SK-N-SH (cell line): ENCODE measurements around the gene IFT122. TPM values are rescaled to one million over a fixed set of nuclear protein-coding genes. Genes with fewer than 3 reads are reported as not detected.

Experiments used
- CTCF ChIA-PET: fragments of 300-600, 350-600 bp; formaldehyde crosslinking; extraction: SDS; loops from one replicate; lab custom pipeline; 2021; lab: Yijun Ruan, JAX
- POLR2A ChIA-PET: fragments of 350-600 bp; sonication (Branson Sonifier 250); formaldehyde crosslinking; extraction: SDS; loops from one replicate; lab custom pipeline; 2020; ENCODE audit warnings: antibody characterized with exemption, inconsistent platforms; lab: Yijun Ruan, JAX
- DNase-seq: peaks from one replicate; pipeline ENCODE4 v3.0.0; 2012
- H2AFZ ChIP-seq: fragments of 200-600 bp; sonication (generic); 2 replicates; pipeline ENCODE4 v1.8.1; 2016; ENCODE audit warnings: antibody characterized with exemption, mild to moderate bottlenecking, low read depth
- H3F3A ChIP-seq: fragments of 200-600 bp; sonication (generic); replicated peaks from 2 replicates; pipeline ENCODE3; 2016; ENCODE audit warnings: antibody characterized with exemption, mild to moderate bottlenecking; ENCODE audit not compliant: insufficient read depth
- H3K27ac ChIP-seq, 2 experiments: fragments of 200-500 bp in 1 of 2; fragments of 200-600 bp in 1 of 2; sonication (Bioruptor generic) in 1 of 2; sonication (generic), shearing (Covaris generic) in 1 of 2; 2 replicates each; pipeline versions ENCODE4 v1.5.1 to v1.6.1; 2014 to 2016; ENCODE audit warnings: low read depth in 2 of 2, inconsistent platforms in 1 of 2, low read length in 1 of 2, mild to moderate bottlenecking in 1 of 2, mixed read lengths in 1 of 2
- H3K27me3 ChIP-seq: fragments of 200-600 bp; sonication (generic), shearing (Covaris generic); 2 replicates; pipeline ENCODE4 v1.6.1; 2016; ENCODE audit warnings: mixed run types; ENCODE audit not compliant: insufficient read depth
- H3K36me3 ChIP-seq, 2 experiments: fragments of 200-500 bp in 1 of 2; fragments of 200-600 bp in 1 of 2; sonication (Bioruptor generic) in 1 of 2; sonication (generic) in 1 of 2; replicated peaks in 1 of 2; 2 replicates each; pipeline versions ENCODE3 to v1.5.1; 2014 to 2016; ENCODE audit warnings: low read length in 1 of 2, mild to moderate bottlenecking in 1 of 2; ENCODE audit not compliant: insufficient read depth in 2 of 2, control insufficient read depth in 1 of 2
- H3K4me1 ChIP-seq, 2 experiments: fragments of 200-500 bp in 1 of 2; fragments of 200-600 bp in 1 of 2; sonication (Bioruptor generic) in 1 of 2; sonication (generic), shearing (Covaris generic) in 1 of 2; 2 replicates each; pipeline versions ENCODE4 v1.5.1 to v1.6.1; 2014 to 2016; ENCODE audit warnings: low read depth in 1 of 2, low read length in 1 of 2, mixed run types in 1 of 2; ENCODE audit not compliant: insufficient read depth in 2 of 2, control insufficient read depth in 1 of 2
- H3K4me2 ChIP-seq: fragments of 200-600 bp; sonication (generic), shearing (Covaris generic); 2 replicates; pipeline ENCODE4 v1.6.1; 2017; ENCODE audit warnings: mixed run types
- H3K4me3 ChIP-seq, 2 experiments: fragments of 200-500 bp in 1 of 2; fragments of 200-600 bp in 1 of 2; sonication (Bioruptor generic) in 1 of 2; sonication (generic), shearing (Covaris generic) in 1 of 2; 2 replicates each; pipeline versions ENCODE4 v1.5.1 to v1.8.1; 2014 to 2016; ENCODE audit warnings: low read depth in 2 of 2, inconsistent platforms in 1 of 2, low read length in 1 of 2, mild to moderate bottlenecking in 1 of 2, mixed read lengths in 1 of 2, moderate library complexity in 1 of 2
- H3K79me2 ChIP-seq: fragments of 200-600 bp; sonication (generic); 2 replicates; pipeline ENCODE4 v1.8.1; 2017; ENCODE audit warnings: mild to moderate bottlenecking; ENCODE audit not compliant: insufficient read depth
- H3K9ac ChIP-seq: fragments of 200-600 bp; sonication (generic); 2 replicates; pipeline ENCODE4 v1.6.1; 2017; ENCODE audit warnings: mixed run types
- H3K9me2 ChIP-seq: fragments of 200-600 bp; sonication (generic); 2 replicates; pipeline ENCODE4 v1.6.1; 2017; ENCODE audit warnings: mixed run types
- H3K9me3 ChIP-seq: fragments of 200-600 bp; sonication (generic); 2 replicates; pipeline ENCODE4 v1.6.1; 2017; ENCODE audit warnings: mixed run types, mild to moderate bottlenecking, moderate library complexity
- H4K20me1 ChIP-seq: fragments of 200-600 bp; sonication (generic); 2 replicates; pipeline ENCODE4 v1.6.1; 2017; ENCODE audit warnings: mild to moderate bottlenecking, mixed run types; ENCODE audit not compliant: insufficient read depth
- CHD2 ChIP-seq: fragments of 150-350 bp; IDR thresholded peaks from 2 replicates; pipeline ENCODE4 v1.6.1; 2018; ENCODE audit warnings: low read length; ENCODE audit not compliant: partially characterized antibody
- EP300 ChIP-seq, 2 experiments: IDR thresholded peaks; 2 replicates each; pipeline versions ENCODE4 v1.4.0 to v1.6.1; 2012; ENCODE audit warnings: borderline replicate concordance in 1 of 2, low read depth in 1 of 2, low read length in 1 of 2
- EZH2phosphoT487 ChIP-seq: fragments of 200-600 bp; sonication (generic); IDR thresholded peaks from 2 replicates; pipeline ENCODE4 v1.6.1; 2017; ENCODE audit warnings: low read depth, mixed run types, mild to moderate bottlenecking, antibody characterized with exemption, moderate library complexity, borderline replicate concordance
- FOXM1 ChIP-seq: IDR thresholded peaks from 2 replicates; pipeline ENCODE4 v1.4.0; 2012; ENCODE audit warnings: low read depth, mild to moderate bottlenecking
- IRF3 ChIP-seq: fragments of 150-350 bp; IDR thresholded peaks from 2 replicates; pipeline ENCODE4 v1.6.1; 2016; ENCODE audit warnings: mild to moderate bottlenecking, low read depth, low read length
- JUND ChIP-seq: IDR thresholded peaks from 2 replicates; pipeline ENCODE4 v1.4.0; 2012
- MEF2A ChIP-seq: IDR thresholded peaks from 2 replicates; pipeline ENCODE4 v1.4.0; 2012; ENCODE audit warnings: low read depth, borderline replicate concordance
- NFIC ChIP-seq: IDR thresholded peaks from 2 replicates; pipeline ENCODE4 v1.4.0; 2012; ENCODE audit warnings: borderline replicate concordance
- NRF1 ChIP-seq: IDR thresholded peaks from 2 replicates; pipeline ENCODE4 v1.6.1; 2012; ENCODE audit warnings: low read depth, mild to moderate bottlenecking, low read length
- POLR2AphosphoS5 ChIP-seq: IDR thresholded peaks from 2 replicates; pipeline ENCODE4 v1.6.1; 2012; ENCODE audit warnings: low read depth, low read length
- RAD21 ChIP-seq: IDR thresholded peaks from 2 replicates; pipeline ENCODE4 v1.6.1; 2012; ENCODE audit warnings: mild to moderate bottlenecking, low read length
- RXRA ChIP-seq: IDR thresholded peaks from 2 replicates; pipeline ENCODE4 v1.4.0; 2012; ENCODE audit warnings: low read depth, mild to moderate bottlenecking, borderline replicate concordance
- TCF12 ChIP-seq: IDR thresholded peaks from 2 replicates; pipeline ENCODE4 v1.4.0; 2012
- USF2 ChIP-seq: fragments of 150-350 bp; IDR thresholded peaks from 2 replicates; pipeline ENCODE4 v1.6.1; 2017; ENCODE audit warnings: antibody characterized with exemption, low read length, low read depth, borderline replicate concordance
- YY1 ChIP-seq: IDR thresholded peaks from 2 replicates; pipeline ENCODE4 v1.4.0; 2012; ENCODE audit warnings: low read depth, mild to moderate bottlenecking
- WGBS: methylation state at CpG from one replicate; pipeline ENCODE4 v1.1.6; 2017; ENCODE audit warnings: low lambda C conversion rate; 5-methylcytosine and 5-hydroxymethylcytosine counted together
- polyA plus RNA-seq, 3 experiments: library from polyadenylated mRNA; depleted of rRNA; stranded (reverse); fragments of >200 nt; gene quantifications; 2 replicates each; pipeline ENCODE4 v1.2.3, GENCODE V29; 2012
- TF ChIP-seq, protein P1 (sequence below): IDR thresholded peaks from 2 replicates; pipeline ENCODE4 v1.4.0; 2012; ENCODE audit warnings: low read depth
- TF ChIP-seq, protein P2 (sequence below): IDR thresholded peaks from 2 replicates; pipeline ENCODE4 v1.4.0; 2012; ENCODE audit warnings: low read depth, borderline replicate concordance
- TF ChIP-seq, protein P3 (sequence below): IDR thresholded peaks from 2 replicates; pipeline ENCODE4 v1.6.1; 2012; ENCODE audit warnings: mild to moderate bottlenecking, low read depth, low read length, moderate library complexity

The IFT122 gene
- polyA plus RNA-seq, 1 of the 3 experiments (the other 2 are of a cell fraction): 20.1 TPM

GRCh38 chr3:129507181-129507831, 67.3 kb downstream of the IFT122 start:
- Histone ChIP-seq H2AFZ (no peak overlapping the region), H3K9me3 (no peaks in the 10 kb centered on the region), H3K27ac (no peak overlapping the region), H3K36me3 (peaks cover 3 to 16% of the 10 kb centered on the region in 2 experiments), H3K4me1 (peaks cover 0 to 28% of the 10 kb centered on the region in 2 experiments; a peak in 2 of 4 replicates), H3F3A (no peaks in the 10 kb centered on the region), H3K4me3 (no peak overlapping the region), H3K79me2 (no peaks in the 10 kb centered on the region)
- DNase-seq: peak; percentile 26
- POLR2A ChIA-PET: no interaction called here
- TF ChIP-seq NRF1 (no peak), MEF2A (no peak), TCF12 (no peak), EZH2phosphoT487 (no peak), RXRA (no peak), NFIC (no peak), YY1 (no peak), POLR2AphosphoS5 (no peak), RAD21 (no peak), EP300 (IDR thresholded peaks at IDR 0.05; ENCODE audit: borderline replicate concordance in 1 of 2, low read depth in 1 of 2, low read length in 1 of 2) (no peak), CHD2 (no peak), FOXM1 (no peak), JUND (no peak), USF2 (no peak), IRF3 (no peak)
- TF ChIP-seq, protein P1, sequence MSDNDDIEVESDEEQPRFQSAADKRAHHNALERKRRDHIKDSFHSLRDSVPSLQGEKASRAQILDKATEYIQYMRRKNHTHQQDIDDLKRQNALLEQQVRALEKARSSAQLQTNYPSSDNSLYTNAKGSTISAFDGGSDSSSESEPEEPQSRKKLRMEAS: no peak
- TF ChIP-seq, protein P2, sequence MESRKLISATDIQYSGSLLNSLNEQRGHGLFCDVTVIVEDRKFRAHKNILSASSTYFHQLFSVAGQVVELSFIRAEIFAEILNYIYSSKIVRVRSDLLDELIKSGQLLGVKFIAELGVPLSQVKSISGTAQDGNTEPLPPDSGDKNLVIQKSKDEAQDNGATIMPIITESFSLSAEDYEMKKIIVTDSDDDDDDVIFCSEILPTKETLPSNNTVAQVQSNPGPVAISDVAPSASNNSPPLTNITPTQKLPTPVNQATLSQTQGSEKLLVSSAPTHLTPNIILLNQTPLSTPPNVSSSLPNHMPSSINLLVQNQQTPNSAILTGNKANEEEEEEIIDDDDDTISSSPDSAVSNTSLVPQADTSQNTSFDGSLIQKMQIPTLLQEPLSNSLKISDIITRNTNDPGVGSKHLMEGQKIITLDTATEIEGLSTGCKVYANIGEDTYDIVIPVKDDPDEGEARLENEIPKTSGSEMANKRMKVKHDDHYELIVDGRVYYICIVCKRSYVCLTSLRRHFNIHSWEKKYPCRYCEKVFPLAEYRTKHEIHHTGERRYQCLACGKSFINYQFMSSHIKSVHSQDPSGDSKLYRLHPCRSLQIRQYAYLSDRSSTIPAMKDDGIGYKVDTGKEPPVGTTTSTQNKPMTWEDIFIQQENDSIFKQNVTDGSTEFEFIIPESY: no peak
- TF ChIP-seq, protein P3, sequence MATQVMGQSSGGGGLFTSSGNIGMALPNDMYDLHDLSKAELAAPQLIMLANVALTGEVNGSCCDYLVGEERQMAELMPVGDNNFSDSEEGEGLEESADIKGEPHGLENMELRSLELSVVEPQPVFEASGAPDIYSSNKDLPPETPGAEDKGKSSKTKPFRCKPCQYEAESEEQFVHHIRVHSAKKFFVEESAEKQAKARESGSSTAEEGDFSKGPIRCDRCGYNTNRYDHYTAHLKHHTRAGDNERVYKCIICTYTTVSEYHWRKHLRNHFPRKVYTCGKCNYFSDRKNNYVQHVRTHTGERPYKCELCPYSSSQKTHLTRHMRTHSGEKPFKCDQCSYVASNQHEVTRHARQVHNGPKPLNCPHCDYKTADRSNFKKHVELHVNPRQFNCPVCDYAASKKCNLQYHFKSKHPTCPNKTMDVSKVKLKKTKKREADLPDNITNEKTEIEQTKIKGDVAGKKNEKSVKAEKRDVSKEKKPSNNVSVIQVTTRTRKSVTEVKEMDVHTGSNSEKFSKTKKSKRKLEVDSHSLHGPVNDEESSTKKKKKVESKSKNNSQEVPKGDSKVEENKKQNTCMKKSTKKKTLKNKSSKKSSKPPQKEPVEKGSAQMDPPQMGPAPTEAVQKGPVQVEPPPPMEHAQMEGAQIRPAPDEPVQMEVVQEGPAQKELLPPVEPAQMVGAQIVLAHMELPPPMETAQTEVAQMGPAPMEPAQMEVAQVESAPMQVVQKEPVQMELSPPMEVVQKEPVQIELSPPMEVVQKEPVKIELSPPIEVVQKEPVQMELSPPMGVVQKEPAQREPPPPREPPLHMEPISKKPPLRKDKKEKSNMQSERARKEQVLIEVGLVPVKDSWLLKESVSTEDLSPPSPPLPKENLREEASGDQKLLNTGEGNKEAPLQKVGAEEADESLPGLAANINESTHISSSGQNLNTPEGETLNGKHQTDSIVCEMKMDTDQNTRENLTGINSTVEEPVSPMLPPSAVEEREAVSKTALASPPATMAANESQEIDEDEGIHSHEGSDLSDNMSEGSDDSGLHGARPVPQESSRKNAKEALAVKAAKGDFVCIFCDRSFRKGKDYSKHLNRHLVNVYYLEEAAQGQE: no peak
- TF ChIP-seq, all 33 proteins: peak for 0
- CTCF ChIA-PET: no interaction called here
- H4K20me1 ChIP-seq: no peaks in the 10 kb centered on the region
- no peaks in the 10 kb centered on the region for H3K9me2 ChIP-seq
- WGBS: 94% methylated on average over 9 of the region's 9 CpGs
- no peaks in the 10 kb centered on the region for H3K27me3 ChIP-seq
- H3K9ac ChIP-seq: no peak overlapping the region
- H3K4me2 ChIP-seq: no peak overlapping the region
